H1 (cell line): ENCODE measurements around the gene CNNM2. TPM values are rescaled to one million over a fixed set of nuclear protein-coding genes. Genes with fewer than 3 reads are reported as not detected.

Experiments used
- CTCF ChIA-PET: fragments of 300-600 bp; sonication (Branson Sonifier 250); formaldehyde crosslinking; loops from one replicate; lab custom pipeline; 2021; ENCODE audit not compliant: partially characterized antibody; lab: Charles Lee
- POLR2A ChIA-PET: fragments of 300-600 bp; sonication (Branson Sonifier 250); formaldehyde crosslinking; loops from one replicate; lab custom pipeline; 2021; ENCODE audit warnings: inconsistent platforms; ENCODE audit not compliant: partially characterized antibody; lab: Charles Lee
- DNase-seq, 2 experiments: peaks; one replicate each; pipeline versions ENCODE4 v3.0.0 to v3.0.0-alpha.2; 2010 to 2022; ENCODE audit warnings: low spot score in 2 of 2, low read depth in 1 of 2, mixed read lengths in 1 of 2
- FAIRE-seq: peaks from 2 replicates; lab custom pipeline; 2011; peaks lifted over from hg19 to GRCh38; lab: Jason Lieb, UNC
- H2AFZ ChIP-seq: 2 replicates; pipeline ENCODE4 v1.8.1; 2012; ENCODE audit warnings: low read length, inconsistent platforms
- H2AK5ac ChIP-seq: 2 replicates; pipeline ENCODE4 v1.6.1; 2013; ENCODE audit warnings: low read depth, low read length
- H2BK120ac ChIP-seq: replicated peaks from 2 replicates; pipeline ENCODE3; 2013; ENCODE audit warnings: low read depth, low read length, inconsistent platforms
- H2BK12ac ChIP-seq: 2 replicates; pipeline ENCODE4 v1.6.1; 2013; ENCODE audit warnings: low read depth, low read length
- H2BK15ac ChIP-seq: 2 replicates; pipeline ENCODE4 v1.6.1; 2013; ENCODE audit warnings: low read length
- H2BK20ac ChIP-seq: 2 replicates; pipeline ENCODE4 v1.6.1; 2013; ENCODE audit warnings: low read length
- H2BK5ac ChIP-seq: 2 replicates; pipeline ENCODE4 v1.6.1; 2013; ENCODE audit warnings: low read depth, low read length
- H3K14ac ChIP-seq: 2 replicates; pipeline ENCODE4 v1.6.1; 2013; ENCODE audit warnings: inconsistent platforms; ENCODE audit not compliant: insufficient read length
- H3K18ac ChIP-seq: 2 replicates; pipeline ENCODE4 v1.6.1; 2013; ENCODE audit warnings: low read length; ENCODE audit errors: extremely low read depth
- H3K23ac ChIP-seq: 2 replicates; pipeline ENCODE4 v1.6.1; 2013; ENCODE audit warnings: inconsistent platforms; ENCODE audit not compliant: insufficient read length
- H3K23me2 ChIP-seq: 2 replicates; pipeline ENCODE4 v1.6.1; 2013; ENCODE audit warnings: low read depth, low read length
- H3K27ac ChIP-seq: 2 replicates; pipeline ENCODE4 v1.6.1; 2011; ENCODE audit warnings: low read depth, low read length, inconsistent platforms
- H3K27me3 ChIP-seq, 4 experiments: replicated peaks in 1 of 4; 1 replicate in 1 of 4; 2 replicates in 3 of 4; pipeline versions ENCODE4 v1.6.1 to v1.8.1; 2011 to 2013; ENCODE audit warnings: low read length in 3 of 4, mild to moderate bottlenecking in 3 of 4, inconsistent platforms in 2 of 4, mixed read lengths in 2 of 4, moderate library complexity in 1 of 4; ENCODE audit not compliant: control insufficient read depth in 3 of 4, insufficient read depth in 3 of 4; ENCODE audit errors: extremely low read depth in 1 of 4
- H3K36me3 ChIP-seq, 4 experiments: 2 replicates each; pipeline versions ENCODE4 v1.6.1 to v1.8.1; 2011 to 2013; ENCODE audit warnings: mild to moderate bottlenecking in 4 of 4, low read length in 3 of 4, moderate library complexity in 2 of 4, control low read depth in 1 of 4, inconsistent platforms in 1 of 4; ENCODE audit not compliant: insufficient read depth in 4 of 4, control insufficient read depth in 2 of 4
- H3K4ac ChIP-seq: replicated peaks from 2 replicates; pipeline ENCODE3; 2013; ENCODE audit warnings: low read length, low read depth, mixed read lengths, inconsistent platforms; ENCODE audit not compliant: insufficient read length
- H3K4me1 ChIP-seq, 4 experiments: replicated peaks in 1 of 4; 1 replicate in 1 of 4; 2 replicates in 3 of 4; pipeline versions ENCODE4 v1.6.1 to v1.8.1; 2011 to 2013; ENCODE audit warnings: low read length in 3 of 4, inconsistent platforms in 2 of 4, mixed read lengths in 1 of 4; ENCODE audit not compliant: insufficient read depth in 4 of 4, control insufficient read depth in 3 of 4
- H3K4me2 ChIP-seq, 2 experiments: 2 replicates each; pipeline versions ENCODE4 v1.6.1 to v1.8.1; 2011 to 2013; ENCODE audit warnings: low read depth in 2 of 2, low read length in 2 of 2, control low read depth in 1 of 2, inconsistent platforms in 1 of 2, mild to moderate bottlenecking in 1 of 2; ENCODE audit not compliant: insufficient read depth in 1 of 2
- H3K4me3 ChIP-seq, 4 experiments: fragments of 200-600, 300-600 bp in 1 of 4; sonication (generic), shearing (Covaris generic), sonication (Bioruptor Twin) in 1 of 4; 2 replicates each; pipeline versions ENCODE4 v1.5.1 to v1.8.1; 2011 to 2016; ENCODE audit warnings: low read length in 4 of 4, low read depth in 3 of 4, control low read depth in 2 of 4, inconsistent platforms in 2 of 4, mild to moderate bottlenecking in 2 of 4, mixed read lengths in 1 of 4, moderate library complexity in 1 of 4; ENCODE audit not compliant: insufficient read depth in 2 of 4; ENCODE audit errors: extremely low read depth in 1 of 4
- H3K56ac ChIP-seq: replicated peaks from 2 replicates; pipeline ENCODE3; 2013; ENCODE audit warnings: low read depth, mild to moderate bottlenecking, mixed read lengths, low read length, inconsistent platforms; ENCODE audit not compliant: insufficient read length
- H3K79me1 ChIP-seq: 2 replicates; pipeline ENCODE4 v1.6.1; 2013; ENCODE audit warnings: low read depth, low read length, control low read depth
- H3K79me2 ChIP-seq, 2 experiments: 2 replicates each; pipeline versions ENCODE4 v1.6.1 to v1.8.1; 2012 to 2013; ENCODE audit warnings: low read length in 2 of 2, mild to moderate bottlenecking in 2 of 2, inconsistent platforms in 1 of 2; ENCODE audit not compliant: insufficient read depth in 2 of 2, control insufficient read depth in 1 of 2
- H3K9ac ChIP-seq, 4 experiments: replicated peaks in 1 of 4; 1 replicate in 1 of 4; 2 replicates in 3 of 4; pipeline versions ENCODE4 v1.6.1 to v1.8.1; 2011 to 2013; ENCODE audit warnings: low read depth in 3 of 4, low read length in 3 of 4, control low read depth in 2 of 4, mild to moderate bottlenecking in 2 of 4, moderate library complexity in 2 of 4, inconsistent platforms in 1 of 4; ENCODE audit errors: extremely low read depth in 1 of 4
- H3K9me3 ChIP-seq, 2 experiments: 2 replicates each; pipeline versions ENCODE4 v1.6.1 to v1.8.1; 2012 to 2013; ENCODE audit warnings: mild to moderate bottlenecking in 2 of 2, moderate library complexity in 2 of 2, control low read depth in 1 of 2, inconsistent platforms in 1 of 2, low read depth in 1 of 2, low read length in 1 of 2, mixed read lengths in 1 of 2; ENCODE audit not compliant: insufficient read depth in 2 of 2
- H4K20me1 ChIP-seq, 2 experiments: replicated peaks in 1 of 2; 2 replicates each; pipeline versions ENCODE3 to v1.8.1; 2011 to 2013; ENCODE audit warnings: inconsistent platforms in 2 of 2, low read length in 2 of 2, mild to moderate bottlenecking in 1 of 2; ENCODE audit not compliant: insufficient read depth in 2 of 2, control insufficient read depth in 1 of 2
- H4K5ac ChIP-seq: 2 replicates; pipeline ENCODE4 v1.6.1; 2013; ENCODE audit warnings: low read length, low read depth, mixed read lengths, inconsistent platforms; ENCODE audit not compliant: insufficient read length
- H4K8ac ChIP-seq: 2 replicates; pipeline ENCODE4 v1.8.0; 2013; ENCODE audit warnings: mild to moderate bottlenecking, moderate library complexity, low read length, inconsistent platforms; ENCODE audit not compliant: insufficient read depth; ENCODE audit errors: extremely low read depth
- H4K91ac ChIP-seq: replicated peaks from 2 replicates; pipeline ENCODE3; 2013; ENCODE audit warnings: low read length, mixed read lengths, inconsistent platforms; ENCODE audit not compliant: insufficient read length
- BCL11A ChIP-seq, 2 experiments: IDR thresholded peaks; one replicate each; pipeline ENCODE4 v1.6.1; 2011; ENCODE audit warnings: low read depth in 2 of 2, low read length in 2 of 2, mild to moderate bottlenecking in 2 of 2
- CHD1 ChIP-seq: IDR thresholded peaks from 2 replicates; pipeline ENCODE4 v1.6.1; 2012; ENCODE audit warnings: low read depth, low read length, improper control_type of control experiment
- EP300 ChIP-seq, 2 experiments: IDR thresholded peaks; 1 replicate in 1 of 2; 2 replicates in 1 of 2; pipeline ENCODE4 v1.6.1; 2011 to 2012; ENCODE audit warnings: low read depth in 2 of 2, low read length in 2 of 2, mild to moderate bottlenecking in 2 of 2, borderline replicate concordance in 1 of 2, inconsistent platforms in 1 of 2, moderate library complexity in 1 of 2
- NRF1 ChIP-seq: IDR thresholded peaks from 2 replicates; pipeline ENCODE4 v1.6.1; 2011; ENCODE audit warnings: mild to moderate bottlenecking, low read depth, low read length, improper control_type of control experiment
- TAF1 ChIP-seq: IDR thresholded peaks from 2 replicates; pipeline ENCODE4 v1.6.1; 2011; ENCODE audit warnings: mild to moderate bottlenecking, low read depth, low read length
- polyA plus RNA-seq, 7 experiments: library from polyadenylated mRNA; depleted of rRNA in 3 of 7; stranded (reverse) in 5 of 7; unstranded in 2 of 7; fragments of >200 nt in 5 of 7; fragments of 200-250 nt in 2 of 7; gene quantifications; 1 replicate in 5 of 7; 2 replicates in 1 of 7; 4 replicates in 1 of 7; pipeline versions ENCODE4 v1.2.1 to v1.2.3, GENCODE V29; 2011 to 2013; ENCODE audit warnings: missing spikeins in 2 of 7, mixed read lengths in 2 of 7
- total RNA-seq: library from RNA; stranded (reverse); fragmentation: NEBNext Ultra II Directional; extraction: Animal tissue kit (Norgen Biotek cat#: 25700); gene quantifications from 2 replicates; pipeline ENCODE4 v1.2.1, GENCODE V29; 2021

The CNNM2 gene
- total and polyA plus RNA-seq, 2 of the 8 experiments (the other 6 are each of a cell fraction or from before 2014, with no cell fraction given): 7.3 to 23.6 TPM

DNA sequence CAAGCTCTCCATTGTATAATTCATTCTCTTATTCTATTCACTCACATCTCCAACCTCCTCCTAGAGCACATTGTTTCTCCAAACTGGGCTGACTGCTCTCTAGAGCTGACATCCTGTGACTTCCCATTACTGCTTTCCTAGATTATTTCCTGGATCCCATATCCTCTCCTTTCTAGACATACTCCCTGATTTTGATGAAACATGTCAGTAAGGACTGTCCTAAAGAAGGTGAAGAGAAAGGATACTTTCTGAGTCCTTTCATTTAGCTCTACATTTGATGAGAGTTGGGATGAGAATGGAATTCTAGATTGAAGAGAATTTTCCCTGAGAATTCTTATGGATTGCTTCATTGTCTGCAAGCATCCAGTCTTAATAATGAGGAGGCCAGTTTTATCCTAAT, 78.8 kb downstream of the CNNM2 start:
- Histone ChIP-seq H4K20me1 (peaks cover 0 to 1% of the 10 kb centered on the region in 2 experiments), H3K27me3 (no peaks in the 10 kb centered on the region), H3K9me3 (no peaks in the 10 kb centered on the region), H2BK120ac (no peak overlapping the region), H3K4me1 (peaks cover 0 to 2% (median 0%) of the 10 kb centered on the region in 4 experiments; a peak in 3 of 7 replicates), H3K23ac (no peak overlapping the region), H4K91ac (no peak overlapping the region), H4K5ac (no peak overlapping the region), H3K27ac (no peak overlapping the region), H3K79me2 (0 out of 4 replicates have a peak, but pooled peaks cover 0 to 2% of the 10 kb centered on the region in 2 experiments), H2BK20ac (no peak overlapping the region), H3K79me1 (no peaks in the 10 kb centered on the region), H2BK5ac (no peak overlapping the region), H2AK5ac (no peak overlapping the region), H3K14ac (no peak overlapping the region), H3K9ac (no peak overlapping the region), H3K18ac (no peak overlapping the region), H3K4ac (no peak overlapping the region), H2BK15ac (no peak overlapping the region), H3K36me3 (no peaks in the 10 kb centered on the region), H2AFZ (no peak overlapping the region), H3K4me2 (no peak overlapping the region), H3K4me3 (no peak overlapping the region), H2BK12ac (no peak overlapping the region), H3K56ac (no peak overlapping the region), H4K8ac (no peak overlapping the region), H3K23me2 (no peaks in the 10 kb centered on the region)
- CTCF ChIA-PET: interaction anchor here (0.7 kb wide), 1 partner anchor 76 kb away, joined by 3 read pairs; no protein-coding TSS in a partner anchor
- no peak for FAIRE-seq
- DNase-seq: no peak
- POLR2A ChIA-PET: no interaction called here
- no peak for TF ChIP-seq TAF1
- TF ChIP-seq CHD1: no peak
- TF ChIP-seq NRF1: no peak
- no peak for TF ChIP-seq BCL11A (IDR thresholded peaks at IDR 0.05; ENCODE audit: low read depth in 2 of 2, low read length in 2 of 2)
- no peak for TF ChIP-seq EP300 (IDR thresholded peaks at IDR 0.05; ENCODE audit: borderline replicate concordance in 1 of 2, low read depth in 2 of 2, low read length in 2 of 2)
